GM12872 (cell line): ENCODE data around the gene ROBO3.

Source experiments
- CTCF ChIP-seq: IDR thresholded peaks from 3 replicates; pipeline ENCODE4 v1.5.1; 2011; ENCODE audit warnings: low read depth, mild to moderate bottlenecking, low read length, moderate library complexity; ENCODE audit not compliant: insufficient read depth

ROBO3 gene

GRCh38 chr11:124864892-124865180 lies 396 bp upstream of the ROBO3 start:
- TF ChIP-seq CTCF = no peak

GRCh38 chr11:124865902-124866851 lies 945 bp downstream of the ROBO3 start:
- peak; percentile 52; the same call in 1 of the 3 replicates for TF ChIP-seq CTCF

- peak; percentile 53; the same call in 2 of the 3 replicates for TF ChIP-seq CTCF
Observed at GRCh38 chr11:124867700-124868099, 2.5 kb downstream of the ROBO3 start.

GRCh38 chr11:124868331-124869274 lies 3.4 kb downstream of the ROBO3 start:
- TF ChIP-seq CTCF = 0 out of 3 replicates have a peak, but pooled peaks have one; percentile 8

GRCh38 chr11:124869331-124869730 lies 4.1 kb downstream of the ROBO3 start:
- no peak for TF ChIP-seq CTCF

GRCh38 chr11:124869856-124870387 lies 4.7 kb downstream of the ROBO3 start:
- no peak for TF ChIP-seq CTCF

GRCh38 chr11:124870430-124870829 lies 5.2 kb downstream of the ROBO3 start:
- no peak for TF ChIP-seq CTCF
